GM23248 (cell line): ENCODE results near the gene CUX1.

Source experiments
- EZH2 ChIP-seq: fragments of 200-600 bp; sonication (generic); IDR thresholded peaks from 2 replicates; pipeline ENCODE4 v1.6.1; 2018; ENCODE audit warnings: antibody characterized with exemption, mild to moderate bottlenecking; ENCODE audit not compliant: insufficient read depth, poor library complexity, severe bottlenecking
- EZH2phosphoT487 ChIP-seq: fragments of 200-600 bp; sonication (generic); IDR thresholded peaks from 2 replicates; pipeline ENCODE4 v1.6.1; 2018; ENCODE audit warnings: antibody characterized with exemption, moderate library complexity, mild to moderate bottlenecking, low read depth; ENCODE audit not compliant: insufficient read depth

DNA sequence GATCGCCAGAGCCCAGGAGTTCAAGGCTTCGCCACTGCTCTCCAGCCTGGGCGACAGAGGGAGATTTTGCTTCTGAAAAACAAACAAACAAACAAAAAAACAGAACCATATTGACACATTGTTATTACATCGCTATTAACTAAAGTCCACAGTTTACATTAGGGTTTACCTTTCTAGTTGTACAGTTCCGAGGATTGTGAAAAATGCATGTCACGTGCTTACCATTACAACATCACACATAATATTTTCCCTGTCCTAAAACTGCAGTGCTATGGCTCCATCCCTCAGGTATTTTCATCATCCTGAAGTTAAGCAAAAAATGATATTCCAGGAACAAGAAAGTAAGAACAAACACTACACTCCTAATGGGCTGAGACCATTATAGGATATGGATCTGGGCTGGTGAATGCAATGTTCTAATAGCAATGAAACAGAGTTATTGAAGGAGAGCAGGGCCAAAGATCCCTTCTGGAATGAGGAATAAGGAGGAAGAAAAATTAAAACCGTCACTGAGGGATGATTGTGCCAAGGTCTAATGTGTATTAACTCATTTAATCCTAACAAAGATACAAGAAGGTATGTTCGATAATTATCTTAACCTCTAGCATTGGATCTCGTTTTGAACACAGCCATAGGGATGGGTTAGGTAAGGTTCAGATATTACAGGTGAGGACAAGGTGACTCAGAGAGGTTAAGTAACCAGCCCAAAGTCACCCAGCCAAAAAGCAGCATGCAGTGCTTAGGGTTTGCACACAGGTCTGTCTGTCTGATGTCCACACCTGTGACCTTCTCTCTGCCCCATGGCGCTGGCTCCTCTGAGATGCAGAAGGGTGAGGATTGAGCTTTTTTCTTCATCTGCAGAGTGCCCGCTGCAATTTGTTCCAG, 14.0 kb upstream of the CUX1 start:
- TF ChIP-seq EZH2phosphoT487, result no peak
- no peak for TF ChIP-seq EZH2
